ENCODE results near the gene INHA.

DNA sequence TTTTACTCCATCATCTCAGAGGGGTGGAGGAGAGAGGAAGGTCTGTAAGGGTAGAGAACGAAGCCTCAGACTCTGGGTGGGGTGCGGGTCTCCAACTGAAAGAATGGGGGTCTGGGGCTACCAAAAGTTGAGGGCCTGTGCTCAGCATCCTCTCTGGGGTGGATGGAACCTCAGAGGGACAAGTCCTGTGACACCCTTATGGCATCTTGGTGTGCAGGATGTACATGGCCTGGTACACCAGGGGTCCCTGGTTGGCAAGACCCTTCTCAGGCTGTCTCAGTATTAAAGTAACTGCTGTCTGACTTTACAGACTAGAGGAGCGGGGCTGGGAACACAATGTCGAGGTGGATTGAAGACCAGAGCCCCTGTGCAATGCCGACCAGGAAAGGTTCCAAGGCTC, 53.1 kb downstream of the INHA start:
- TF ChIP-seq, protein P1, sequence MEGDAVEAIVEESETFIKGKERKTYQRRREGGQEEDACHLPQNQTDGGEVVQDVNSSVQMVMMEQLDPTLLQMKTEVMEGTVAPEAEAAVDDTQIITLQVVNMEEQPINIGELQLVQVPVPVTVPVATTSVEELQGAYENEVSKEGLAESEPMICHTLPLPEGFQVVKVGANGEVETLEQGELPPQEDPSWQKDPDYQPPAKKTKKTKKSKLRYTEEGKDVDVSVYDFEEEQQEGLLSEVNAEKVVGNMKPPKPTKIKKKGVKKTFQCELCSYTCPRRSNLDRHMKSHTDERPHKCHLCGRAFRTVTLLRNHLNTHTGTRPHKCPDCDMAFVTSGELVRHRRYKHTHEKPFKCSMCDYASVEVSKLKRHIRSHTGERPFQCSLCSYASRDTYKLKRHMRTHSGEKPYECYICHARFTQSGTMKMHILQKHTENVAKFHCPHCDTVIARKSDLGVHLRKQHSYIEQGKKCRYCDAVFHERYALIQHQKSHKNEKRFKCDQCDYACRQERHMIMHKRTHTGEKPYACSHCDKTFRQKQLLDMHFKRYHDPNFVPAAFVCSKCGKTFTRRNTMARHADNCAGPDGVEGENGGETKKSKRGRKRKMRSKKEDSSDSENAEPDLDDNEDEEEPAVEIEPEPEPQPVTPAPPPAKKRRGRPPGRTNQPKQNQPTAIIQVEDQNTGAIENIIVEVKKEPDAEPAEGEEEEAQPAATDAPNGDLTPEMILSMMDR (IDR thresholded peaks at IDR 0.05) = no peak
- TF ChIP-seq POLR2AphosphoS5 (IDR thresholded peaks at IDR 0.05) = no peak
